Measurements from ENCODE around the gene MTERF4.

Gene MTERF4

GRCh38 chr2:241092677-241093076 lies 9.4 kb downstream of the MTERF4 start:
- DNase-seq (ENCODE audit: insufficient read length, low spot score) = no peak
- FAIRE-seq = no peak
- TF ChIP-seq POLR2A (IDR thresholded peaks at IDR 0.05; ENCODE audit: low read depth, low read length) (peak; percentile 4; the same call in 1 of the 2 replicates), SPI1 (IDR thresholded peaks at IDR 0.05; ENCODE audit: low read depth, low read length) (no peak)

GRCh38 chr2:241091734-241092445 lies 10.2 kb downstream of the MTERF4 start:
- FAIRE-seq = no peak
- TF ChIP-seq POLR2A (IDR thresholded peaks at IDR 0.05; ENCODE audit: low read depth, low read length) = peak; percentile 30; the same call in 1 of the 2 replicates
- no peak for TF ChIP-seq POU2F2 (IDR thresholded peaks at IDR 0.05; ENCODE audit: low read depth, low read length)
- peak; percentile 9; the same call in 1 of the 2 replicates for TF ChIP-seq POLR2AphosphoS5 (IDR thresholded peaks at IDR 0.05; ENCODE audit: low read depth, low read length)
- no peak for DNase-seq (ENCODE audit: insufficient read length, low spot score)

- no peak for FAIRE-seq
- DNase-seq (ENCODE audit: insufficient read length, low spot score) = no peak
Observed at GRCh38 chr2:241091201-241091600, 10.9 kb downstream of the MTERF4 start.

GRCh38 chr2:241088791-241089732 lies 13.0 kb downstream of the MTERF4 start:
- peak; percentile 43 for FAIRE-seq
- TF ChIP-seq POLR2AphosphoS5 (IDR thresholded peaks at IDR 0.05; ENCODE audit: low read depth, low read length) = peak; percentile 22; the same call in 1 of the 2 replicates
- TF ChIP-seq SPI1 (IDR thresholded peaks at IDR 0.05; ENCODE audit: low read depth, low read length) = no peak
- no peak for TF ChIP-seq POLR2A (IDR thresholded peaks at IDR 0.05; ENCODE audit: low read depth, low read length)
- no peak for TF ChIP-seq POU2F2 (IDR thresholded peaks at IDR 0.05; ENCODE audit: low read depth, low read length)

More at GRCh38 chr2:241091201-241091600, 10.9 kb downstream of the MTERF4 start:
- TF ChIP-seq POU2F2 (IDR thresholded peaks at IDR 0.05; ENCODE audit: low read depth, low read length) (no peak), SPI1 (IDR thresholded peaks at IDR 0.05; ENCODE audit: low read depth, low read length) (no peak), TAF1 (IDR thresholded peaks at IDR 0.05; ENCODE audit: low read depth, low read length) (no peak), POLR2A (IDR thresholded peaks at IDR 0.05; ENCODE audit: low read depth, low read length) (no peak), PAX5 (IDR thresholded peaks at IDR 0.05; ENCODE audit: insufficient read depth, low read length, severe bottlenecking) (no peak), POLR2AphosphoS5 (IDR thresholded peaks at IDR 0.05; ENCODE audit: low read depth, low read length) (no peak)

GRCh38 chr2:241088376-241088775 lies 13.7 kb downstream of the MTERF4 start:
- TF ChIP-seq SPI1 (IDR thresholded peaks at IDR 0.05; ENCODE audit: low read depth, low read length) = no peak
- no peak for TF ChIP-seq PAX5 (IDR thresholded peaks at IDR 0.05; ENCODE audit: insufficient read depth, low read length, severe bottlenecking)
- TF ChIP-seq POLR2A (IDR thresholded peaks at IDR 0.05; ENCODE audit: low read depth, low read length) = no peak
- TF ChIP-seq TAF1 (IDR thresholded peaks at IDR 0.05; ENCODE audit: low read depth, low read length) = no peak
- TF ChIP-seq POLR2AphosphoS5 (IDR thresholded peaks at IDR 0.05; ENCODE audit: low read depth, low read length) = no peak
- TF ChIP-seq POU2F2 (IDR thresholded peaks at IDR 0.05; ENCODE audit: low read depth, low read length) = no peak
- FAIRE-seq (no peak), DNase-seq (ENCODE audit: insufficient read length, low spot score) (no peak)

More at GRCh38 chr2:241088791-241089732, 13.0 kb downstream of the MTERF4 start:
- no peak for DNase-seq (ENCODE audit: insufficient read length, low spot score)

GRCh38 chr2:241087420-241088268 lies 14.4 kb downstream of the MTERF4 start:
- FAIRE-seq (no peak), DNase-seq (ENCODE audit: insufficient read length, low spot score) (no peak)
- no peak for TF ChIP-seq TAF1 (IDR thresholded peaks at IDR 0.05; ENCODE audit: low read depth, low read length)
- no peak for TF ChIP-seq POU2F2 (IDR thresholded peaks at IDR 0.05; ENCODE audit: low read depth, low read length)
- TF ChIP-seq PAX5 (IDR thresholded peaks at IDR 0.05; ENCODE audit: insufficient read depth, low read length, severe bottlenecking) = no peak
- no peak for TF ChIP-seq POLR2AphosphoS5 (IDR thresholded peaks at IDR 0.05; ENCODE audit: low read depth, low read length)
- TF ChIP-seq SPI1 (IDR thresholded peaks at IDR 0.05; ENCODE audit: low read depth, low read length) = no peak
- no peak for TF ChIP-seq POLR2A (IDR thresholded peaks at IDR 0.05; ENCODE audit: low read depth, low read length)

GRCh38 chr2:241084856-241085444 lies 17.1 kb downstream of the MTERF4 start:
- no peak for FAIRE-seq
- DNase-seq (ENCODE audit: insufficient read length, low spot score) = no peak
- TF ChIP-seq POLR2A (IDR thresholded peaks at IDR 0.05; ENCODE audit: low read depth, low read length) (no peak), PAX5 (IDR thresholded peaks at IDR 0.05; ENCODE audit: insufficient read depth, low read length, severe bottlenecking) (no peak), POLR2AphosphoS5 (IDR thresholded peaks at IDR 0.05; ENCODE audit: low read depth, low read length) (no peak), TAF1 (IDR thresholded peaks at IDR 0.05; ENCODE audit: low read depth, low read length) (no peak), SPI1 (IDR thresholded peaks at IDR 0.05; ENCODE audit: low read depth, low read length) (no peak)

- FAIRE-seq = no peak
- DNase-seq (ENCODE audit: insufficient read length, low spot score) = no peak
- no peak for TF ChIP-seq SPI1 (IDR thresholded peaks at IDR 0.05; ENCODE audit: low read depth, low read length)
Observed at GRCh38 chr2:241083091-241083415, 19.0 kb downstream of the MTERF4 start.
